Stimulated activated CD4-positive, alpha-beta T cell treated with anti-CD3 and anti-CD28 coated beads, Interleukin-1b, Interleukin-23, amount 100 ng/mL, for 48 hours (primary cell): Measurements from ENCODE around the gene GFRA4.

Experiments
- DNase-seq: peaks from one replicate; pipeline ENCODE4 v3.0.0-alpha.2; 2020

The GFRA4 gene

GRCh38 chr20:3693376-3693775 is 30.2 kb upstream of the GFRA4 start:
- DNase-seq = no peak

- DNase-seq = no peak
These were observed 29.6 kb upstream of the GFRA4 start for GRCh38 chr20:3692706-3693294.

- no peak for DNase-seq
These were observed 28.7 kb upstream of the GFRA4 start for GRCh38 chr20:3691897-3692296.

GRCh38 chr20:3691306-3691705 is 28.1 kb upstream of the GFRA4 start:
- no peak for DNase-seq

GRCh38 chr20:3690413-3690812 is 27.2 kb upstream of the GFRA4 start:
- no peak for DNase-seq

GRCh38 chr20:3689978-3690377 is 26.8 kb upstream of the GFRA4 start:
- no peak for DNase-seq

- no peak for DNase-seq
These were observed 24.5 kb upstream of the GFRA4 start for GRCh38 chr20:3687655-3688054.

GRCh38 chr20:3686867-3687321 is 23.7 kb upstream of the GFRA4 start:
- DNase-seq = no peak

GRCh38 chr20:3686421-3686820 is 23.2 kb upstream of the GFRA4 start:
- no peak for DNase-seq

- no peak for DNase-seq
These were observed 22.1 kb upstream of the GFRA4 start for GRCh38 chr20:3685341-3685740.

- DNase-seq = no peak
These were observed 19.0 kb upstream of the GFRA4 start, which contains the start of gene ADAM33 for GRCh38 chr20:3681931-3682781. Gene ADAM33 (minus strand): TSS chr20:3682010. CDS start chr20:3682004, 6 bp downstream.

GRCh38 chr20:3681352-3681930 is 18.2 kb upstream of the GFRA4 start:
- DNase-seq = no peak

- no peak for DNase-seq
These were observed 17.6 kb upstream of the GFRA4 start for GRCh38 chr20:3680701-3681351.

GRCh38 chr20:3679749-3680700 is 16.8 kb upstream of the GFRA4 start:
- DNase-seq = no peak

- no peak for DNase-seq
These were observed 15.9 kb upstream of the GFRA4 start for GRCh38 chr20:3678856-3679720.

- no peak for DNase-seq
These were observed 15.0 kb upstream of the GFRA4 start for GRCh38 chr20:3678198-3678597.

- no peak for DNase-seq
These were observed 14.5 kb upstream of the GFRA4 start for GRCh38 chr20:3677733-3678132.

- DNase-seq = no peak
These were observed 12.0 kb upstream of the GFRA4 start for GRCh38 chr20:3674995-3675900.

- DNase-seq = no peak
These were observed 11.2 kb upstream of the GFRA4 start for GRCh38 chr20:3674447-3674846.
